Stimulated activated memory B cell treated with anti-CD40 and anti-IgM and Interleukin-4, amounts not matched to agents 10 μg/mL and 1 μg/mL and 100 μg/mL, for 72 hours (primary cell): Measurements from ENCODE around the gene SPAG9.
A peak's percentile ranks its signal among the peaks of the same experiment; 100 is the strongest.

Experiments
- ATAC-seq: fragments of 150-1000 bp; cut with Tn5 transposase; 2 replicates; pipeline ENCODE4 v1.10.0; 2021
- H3K27ac Mint-ChIP-seq: one replicate; pipeline ENCODE4 v1.8.0; 2022; ENCODE audit warnings: mild to moderate bottlenecking, mixed read lengths
- H3K27me3 Mint-ChIP-seq: one replicate; pipeline ENCODE4 v1.8.0; 2022; ENCODE audit warnings: mixed read lengths
- H3K36me3 Mint-ChIP-seq: one replicate; pipeline ENCODE4 v1.8.0; 2022; ENCODE audit warnings: mixed read lengths
- H3K4me1 Mint-ChIP-seq: one replicate; pipeline ENCODE4 v1.8.0; 2022; ENCODE audit warnings: mixed read lengths
- H3K4me3 Mint-ChIP-seq: one replicate; pipeline ENCODE4 v1.8.0; 2022; ENCODE audit warnings: mild to moderate bottlenecking, moderate library complexity, mixed read lengths
- H3K9me3 Mint-ChIP-seq: one replicate; pipeline ENCODE4 v1.8.0; 2022; ENCODE audit warnings: mixed read lengths

SPAG9 gene

GRCh38 chr17:51120739-51121619 is at the start of gene SPAG9:
TSS of gene SPAG9 (minus strand) at chr17:51120868. CDS start at chr17:51120656, 212 bp downstream.
- Mint-ChIP-seq H3K9me3 (no peaks in the 10 kb centered on the region), H3K4me1 (peaks cover 55% of the 10 kb centered on the region), H3K4me3 (peak within 1 kb of the TSS; percentile 93), H3K27ac (peak within 1 kb of the TSS; percentile 97), H3K36me3 (no peaks in the 10 kb centered on the region), H3K27me3 (no peaks in the 10 kb centered on the region)
- ATAC-seq, result peak; percentile 95

- peaks cover 30% of the 10 kb centered on the region for H3K4me1 Mint-ChIP-seq
- no peak for ATAC-seq
- H3K27me3 Mint-ChIP-seq, result no peaks in the 10 kb centered on the region
- H3K36me3 Mint-ChIP-seq, result peaks cover 31% of the 10 kb centered on the region
- H3K4me3 Mint-ChIP-seq, result no peak overlapping the region
- peak overlapping the region; percentile 57 for H3K27ac Mint-ChIP-seq
- no peaks in the 10 kb centered on the region for H3K9me3 Mint-ChIP-seq
Measured at GRCh38 chr17:51169340-51169739, 48.7 kb upstream of the SPAG9 start.

- H3K27me3 Mint-ChIP-seq, result no peaks in the 10 kb centered on the region
- peaks cover 30% of the 10 kb centered on the region for H3K4me1 Mint-ChIP-seq
- ATAC-seq, result peak; percentile 72
- peak overlapping the region; percentile 85 for H3K4me3 Mint-ChIP-seq
- no peaks in the 10 kb centered on the region for H3K9me3 Mint-ChIP-seq
- H3K36me3 Mint-ChIP-seq, result peaks cover 45% of the 10 kb centered on the region
- H3K27ac Mint-ChIP-seq, result peak overlapping the region; percentile 90
Measured at GRCh38 chr17:51166987-51167931, 46.6 kb upstream of the SPAG9 start.

GRCh38 chr17:51166198-51166986 is 45.7 kb upstream of the SPAG9 start, which contains the start of gene NME2:
TSS of gene NME2 (plus strand) at chr17:51166411. CDS start at chr17:51166831, 420 bp downstream.
- peak within 1 kb of the TSS; percentile 85 for H3K4me3 Mint-ChIP-seq
- peaks cover 54% of the 10 kb centered on the region for H3K36me3 Mint-ChIP-seq
- H3K27ac Mint-ChIP-seq, result peak within 1 kb of the TSS; percentile 90
- ATAC-seq, result peak; percentile 96
- no peaks in the 10 kb centered on the region for H3K9me3 Mint-ChIP-seq
- no peaks in the 10 kb centered on the region for H3K27me3 Mint-ChIP-seq
- peaks cover 30% of the 10 kb centered on the region for H3K4me1 Mint-ChIP-seq

GRCh38 chr17:51165680-51166197 is 45.1 kb upstream of the SPAG9 start:
- ATAC-seq, result peak; percentile 59
- H3K36me3 Mint-ChIP-seq, result peaks cover 54% of the 10 kb centered on the region
- H3K9me3 Mint-ChIP-seq, result no peaks in the 10 kb centered on the region

GRCh38 chr17:51164911-51165679 is 44.4 kb upstream of the SPAG9 start:
- peaks cover 56% of the 10 kb centered on the region for H3K36me3 Mint-ChIP-seq
- peak overlapping the region; percentile 90 for H3K27ac Mint-ChIP-seq
- no peak for ATAC-seq
- H3K9me3 Mint-ChIP-seq, result no peaks in the 10 kb centered on the region
- H3K27me3 Mint-ChIP-seq, result no peaks in the 10 kb centered on the region
- H3K4me1 Mint-ChIP-seq, result peaks cover 30% of the 10 kb centered on the region
- H3K4me3 Mint-ChIP-seq, result peak overlapping the region; percentile 85

More at GRCh38 chr17:51165680-51166197, 45.1 kb upstream of the SPAG9 start:
- peaks cover 30% of the 10 kb centered on the region for H3K4me1 Mint-ChIP-seq
- H3K4me3 Mint-ChIP-seq, result peak overlapping the region; percentile 85
- H3K27ac Mint-ChIP-seq, result peak overlapping the region; percentile 90
- no peaks in the 10 kb centered on the region for H3K27me3 Mint-ChIP-seq

- H3K27ac Mint-ChIP-seq, result no peak overlapping the region
- H3K9me3 Mint-ChIP-seq, result no peaks in the 10 kb centered on the region
- H3K4me3 Mint-ChIP-seq, result no peak overlapping the region
- peaks cover 49% of the 10 kb centered on the region for H3K36me3 Mint-ChIP-seq
- H3K4me1 Mint-ChIP-seq, result peaks cover 18% of the 10 kb centered on the region
- H3K27me3 Mint-ChIP-seq, result no peaks in the 10 kb centered on the region
- no peak for ATAC-seq
Measured at GRCh38 chr17:51161541-51161940, 40.9 kb upstream of the SPAG9 start.

GRCh38 chr17:51159604-51160003 is 38.9 kb upstream of the SPAG9 start:
- Mint-ChIP-seq H3K9me3 (no peaks in the 10 kb centered on the region), H3K4me3 (no peak overlapping the region), H3K27ac (no peak overlapping the region), H3K27me3 (no peaks in the 10 kb centered on the region), H3K36me3 (peaks cover 56% of the 10 kb centered on the region), H3K4me1 (peaks cover 5% of the 10 kb centered on the region)
- no peak for ATAC-seq

GRCh38 chr17:51155416-51155815 is 34.7 kb upstream of the SPAG9 start:
- no peak for ATAC-seq
- no peaks in the 10 kb centered on the region for H3K27me3 Mint-ChIP-seq
- peaks cover 23% of the 10 kb centered on the region for H3K36me3 Mint-ChIP-seq
- H3K9me3 Mint-ChIP-seq, result no peaks in the 10 kb centered on the region
- H3K4me1 Mint-ChIP-seq, result peaks cover 5% of the 10 kb centered on the region
- no peak overlapping the region for H3K4me3 Mint-ChIP-seq
- no peak overlapping the region for H3K27ac Mint-ChIP-seq

GRCh38 chr17:51154176-51154575 is 33.5 kb upstream of the SPAG9 start:
- Mint-ChIP-seq H3K36me3 (peaks cover 18% of the 10 kb centered on the region), H3K4me3 (no peak overlapping the region), H3K4me1 (peaks cover 5% of the 10 kb centered on the region), H3K27me3 (no peaks in the 10 kb centered on the region), H3K27ac (no peak overlapping the region), H3K9me3 (no peaks in the 10 kb centered on the region)
- no peak for ATAC-seq

GRCh38 chr17:51153210-51154072 is 32.8 kb upstream of the SPAG9 start, which contains the start of gene NME1:
TSS of gene NME1 (plus strand) at chr17:51153559. CDS start at chr17:51155655, 2,096 bp downstream.
- H3K36me3 Mint-ChIP-seq, result peaks cover 18% of the 10 kb centered on the region
- H3K4me1 Mint-ChIP-seq, result peaks cover 5% of the 10 kb centered on the region
- no peaks in the 10 kb centered on the region for H3K9me3 Mint-ChIP-seq
- H3K4me3 Mint-ChIP-seq, result no peak within 1 kb of the TSS
- peak; percentile 97 for ATAC-seq
- H3K27me3 Mint-ChIP-seq, result no peaks in the 10 kb centered on the region
- no peak within 1 kb of the TSS for H3K27ac Mint-ChIP-seq

GRCh38 chr17:51152766-51153209 is 32.1 kb upstream of the SPAG9 start:
- ATAC-seq, result no peak

GRCh38 chr17:51150932-51151331 is 30.3 kb upstream of the SPAG9 start:
- Mint-ChIP-seq H3K36me3 (peaks cover 6% of the 10 kb centered on the region), H3K4me3 (no peak overlapping the region), H3K9me3 (no peaks in the 10 kb centered on the region), H3K4me1 (peaks cover 6% of the 10 kb centered on the region), H3K27me3 (no peaks in the 10 kb centered on the region), H3K27ac (no peak overlapping the region)
- no peak for ATAC-seq

More at GRCh38 chr17:51152766-51153209, 32.1 kb upstream of the SPAG9 start:
- Mint-ChIP-seq H3K27ac (no peak overlapping the region), H3K4me3 (no peak overlapping the region), H3K36me3 (peaks cover 17% of the 10 kb centered on the region), H3K27me3 (no peaks in the 10 kb centered on the region), H3K4me1 (peaks cover 6% of the 10 kb centered on the region), H3K9me3 (no peaks in the 10 kb centered on the region)
